DMS 273 (cell line): ENCODE data around the gene WNT2B.
"Not testable (repeated sequence)": the region's sequence is repeated elsewhere in the genome, so short reads cannot be mapped to it uniquely, and the experiment has no call there.

Source experiments
- DNase-seq: peaks from one replicate; lab custom pipeline; 2025; ENCODE audit not compliant: unreplicated experiment; lab: John Stamatoyannopoulos, UW

The WNT2B gene

GRCh38 chr1:112508278-112509004 lies at the start of gene WNT2B:
Gene WNT2B, plus strand, starts transcription at chr1:112508965. Its CDS starts 298 bp downstream, at chr1:112509263.
- peak; percentile 52 for DNase-seq

GRCh38 chr1:112460615-112461014 lies 48.1 kb upstream of the WNT2B start:
- DNase-seq: no peak

- no peak for DNase-seq
Observed at GRCh38 chr1:112461200-112461871, 47.4 kb upstream of the WNT2B start.

- no peak for DNase-seq
Observed at GRCh38 chr1:112462953-112463279, 45.8 kb upstream of the WNT2B start.

GRCh38 chr1:112464501-112464900 lies 44.3 kb upstream of the WNT2B start:
- DNase-seq: no peak

GRCh38 chr1:112465122-112465521 lies 43.6 kb upstream of the WNT2B start:
- DNase-seq: no peak

GRCh38 chr1:112466078-112466660 lies 42.6 kb upstream of the WNT2B start:
- DNase-seq: peak; percentile 95

GRCh38 chr1:112470324-112470723 lies 38.4 kb upstream of the WNT2B start:
- DNase-seq: not testable (repeated sequence)

GRCh38 chr1:112470966-112471365 lies 37.8 kb upstream of the WNT2B start:
- DNase-seq: no peak

- no peak for DNase-seq
Observed at GRCh38 chr1:112472142-112472541, 36.6 kb upstream of the WNT2B start.

GRCh38 chr1:112477550-112477949 lies 31.2 kb upstream of the WNT2B start:
- no peak for DNase-seq

GRCh38 chr1:112478314-112478713 lies 30.5 kb upstream of the WNT2B start:
- DNase-seq: no peak

GRCh38 chr1:112486063-112486462 lies 22.7 kb upstream of the WNT2B start:
- DNase-seq: not testable (repeated sequence)

GRCh38 chr1:112487686-112488085 lies 21.1 kb upstream of the WNT2B start:
- not testable (repeated sequence) for DNase-seq

- DNase-seq: no peak
Observed at GRCh38 chr1:112488141-112488540, 20.6 kb upstream of the WNT2B start.

GRCh38 chr1:112492076-112492475 lies 16.7 kb upstream of the WNT2B start:
- DNase-seq: no peak

GRCh38 chr1:112493351-112493750 lies 15.4 kb upstream of the WNT2B start:
- DNase-seq: no peak

- no peak for DNase-seq
Observed at GRCh38 chr1:112496290-112496689, 12.5 kb upstream of the WNT2B start.

- DNase-seq: peak; percentile 72
Observed at GRCh38 chr1:112501810-112502641, 6.7 kb upstream of the WNT2B start.

GRCh38 chr1:112502826-112503225 lies 5.9 kb upstream of the WNT2B start:
- no peak for DNase-seq

GRCh38 chr1:112504001-112504660 lies 4.6 kb upstream of the WNT2B start:
- no peak for DNase-seq
